Nephron (organoid): ENCODE results near the gene GABRA1.

ENCODE experiments used
- H3K27ac Mint-ChIP-seq, 3 experiments: 2 replicates each; pipeline ENCODE4 v1.8.0; 2020; ENCODE audit warnings: mixed read lengths in 3 of 3, mild to moderate bottlenecking in 2 of 3, moderate library complexity in 1 of 3
- H3K27me3 Mint-ChIP-seq: 2 replicates; pipeline ENCODE4 v1.8.0; 2021; ENCODE audit warnings: low read depth, mild to moderate bottlenecking, moderate library complexity, mixed read lengths
- H3K36me3 Mint-ChIP-seq: 2 replicates; pipeline ENCODE4 v1.8.0; 2020; ENCODE audit warnings: low read depth, mixed read lengths
- H3K4me1 Mint-ChIP-seq: 2 replicates; pipeline ENCODE4 v1.8.0; 2020; ENCODE audit warnings: mixed read lengths
- H3K4me3 Mint-ChIP-seq, 3 experiments: 2 replicates each; pipeline ENCODE4 v1.8.0; 2020; ENCODE audit warnings: mild to moderate bottlenecking in 3 of 3, mixed read lengths in 3 of 3, moderate library complexity in 2 of 3
- H3K9me3 Mint-ChIP-seq: 2 replicates; pipeline ENCODE4 v1.8.0; 2020; ENCODE audit warnings: mixed read lengths
- CTCF ChIP-seq, 3 experiments: fragments of 200-600 bp; sonication (generic); IDR thresholded peaks; one replicate each; pipeline ENCODE4 v1.5.0; 2021; ENCODE audit warnings: antibody characterized with exemption in 3 of 3; ENCODE audit not compliant: unreplicated experiment in 3 of 3

GABRA1 gene

GRCh38 chr5:161847941-161848391 lies at the start of gene GABRA1:
GABRA1 (plus strand) TSS chr5:161848120; CDS start chr5:161850811, 2,691 bp downstream.
- peaks cover 48% of the 10 kb centered on the region for H3K27me3 Mint-ChIP-seq
- H3K36me3 Mint-ChIP-seq = no peaks in the 10 kb centered on the region
- H3K9me3 Mint-ChIP-seq = no peaks in the 10 kb centered on the region
- H3K4me1 Mint-ChIP-seq = peaks cover 13% of the 10 kb centered on the region
- no peak for TF ChIP-seq CTCF (IDR thresholded peaks at IDR 0.05; ENCODE audit: unreplicated experiment in 3 of 3)
- peak within 1 kb of the TSS; percentile 67 to 72 (median 68) for H3K4me3 Mint-ChIP-seq
- no peak within 1 kb of the TSS for H3K27ac Mint-ChIP-seq

GRCh38 chr5:161799316-161799715 lies 48.6 kb upstream of the GABRA1 start:
- Mint-ChIP-seq H3K4me3 (no peak overlapping the region), H3K9me3 (no peaks in the 10 kb centered on the region), H3K27ac (no peak overlapping the region), H3K27me3 (no peaks in the 10 kb centered on the region), H3K36me3 (no peaks in the 10 kb centered on the region), H3K4me1 (no peaks in the 10 kb centered on the region)
- no peak for TF ChIP-seq CTCF (IDR thresholded peaks at IDR 0.05; ENCODE audit: unreplicated experiment in 3 of 3)

- Mint-ChIP-seq H3K36me3 (no peaks in the 10 kb centered on the region), H3K4me3 (no peak overlapping the region), H3K27ac (no peak overlapping the region), H3K27me3 (no peaks in the 10 kb centered on the region), H3K4me1 (no peaks in the 10 kb centered on the region), H3K9me3 (no peaks in the 10 kb centered on the region)
- TF ChIP-seq CTCF (IDR thresholded peaks at IDR 0.05; ENCODE audit: unreplicated experiment in 3 of 3) = no peak
Measured at GRCh38 chr5:161804263-161804662, 43.7 kb upstream of the GABRA1 start.

GRCh38 chr5:161846746-161847145 lies 1.2 kb upstream of the GABRA1 start:
- Mint-ChIP-seq H3K36me3 (no peaks in the 10 kb centered on the region), H3K4me1 (peaks cover 13% of the 10 kb centered on the region), H3K27ac (no peak overlapping the region), H3K27me3 (peaks cover 46% of the 10 kb centered on the region), H3K9me3 (no peaks in the 10 kb centered on the region), H3K4me3 (peak overlapping the region in 1 of 3 experiments; percentile 2)
- no peak for TF ChIP-seq CTCF (IDR thresholded peaks at IDR 0.05; ENCODE audit: unreplicated experiment in 3 of 3)

- no peaks in the 10 kb centered on the region for H3K9me3 Mint-ChIP-seq
- no peak for TF ChIP-seq CTCF (IDR thresholded peaks at IDR 0.05; ENCODE audit: unreplicated experiment in 3 of 3)
- H3K27ac Mint-ChIP-seq = no peak overlapping the region
- no peaks in the 10 kb centered on the region for H3K36me3 Mint-ChIP-seq
- peak overlapping the region; percentile 26 to 72 (median 67) for H3K4me3 Mint-ChIP-seq
- peaks cover 13% of the 10 kb centered on the region for H3K4me1 Mint-ChIP-seq
- H3K27me3 Mint-ChIP-seq = peaks cover 48% of the 10 kb centered on the region
Measured at GRCh38 chr5:161847447-161847846, 473 bp upstream of the GABRA1 start.

GRCh38 chr5:161850491-161850890 lies 2.6 kb downstream of the GABRA1 start:
- H3K4me1 Mint-ChIP-seq = peaks cover 13% of the 10 kb centered on the region
- no peak overlapping the region for H3K4me3 Mint-ChIP-seq
- H3K27me3 Mint-ChIP-seq = peaks cover 54% of the 10 kb centered on the region
- no peaks in the 10 kb centered on the region for H3K9me3 Mint-ChIP-seq
- no peaks in the 10 kb centered on the region for H3K36me3 Mint-ChIP-seq
- H3K27ac Mint-ChIP-seq = no peak overlapping the region
- no peak for TF ChIP-seq CTCF (IDR thresholded peaks at IDR 0.05; ENCODE audit: unreplicated experiment in 3 of 3)
